Fibroblast of pulmonary artery (primary cell): ENCODE results near the gene GALNT9.

ENCODE experiments used
- DNase-seq: peaks from one replicate; pipeline ENCODE4 v3.0.0-alpha.2; 2010; ENCODE audit warnings: low read depth
- H3K4me3 ChIP-seq: replicated peaks from 2 replicates; pipeline ENCODE4 v1.5.1; 2011; ENCODE audit warnings: low read depth, mild to moderate bottlenecking, control low read depth, low read length, moderate library complexity
- TF ChIP-seq, protein P1 (sequence below): IDR thresholded peaks from 2 replicates; pipeline ENCODE4 v1.5.1; 2011; ENCODE audit warnings: mild to moderate bottlenecking, control low read depth, low read length, inconsistent platforms; ENCODE audit errors: missing control alignments

The GALNT9 gene

DNA sequence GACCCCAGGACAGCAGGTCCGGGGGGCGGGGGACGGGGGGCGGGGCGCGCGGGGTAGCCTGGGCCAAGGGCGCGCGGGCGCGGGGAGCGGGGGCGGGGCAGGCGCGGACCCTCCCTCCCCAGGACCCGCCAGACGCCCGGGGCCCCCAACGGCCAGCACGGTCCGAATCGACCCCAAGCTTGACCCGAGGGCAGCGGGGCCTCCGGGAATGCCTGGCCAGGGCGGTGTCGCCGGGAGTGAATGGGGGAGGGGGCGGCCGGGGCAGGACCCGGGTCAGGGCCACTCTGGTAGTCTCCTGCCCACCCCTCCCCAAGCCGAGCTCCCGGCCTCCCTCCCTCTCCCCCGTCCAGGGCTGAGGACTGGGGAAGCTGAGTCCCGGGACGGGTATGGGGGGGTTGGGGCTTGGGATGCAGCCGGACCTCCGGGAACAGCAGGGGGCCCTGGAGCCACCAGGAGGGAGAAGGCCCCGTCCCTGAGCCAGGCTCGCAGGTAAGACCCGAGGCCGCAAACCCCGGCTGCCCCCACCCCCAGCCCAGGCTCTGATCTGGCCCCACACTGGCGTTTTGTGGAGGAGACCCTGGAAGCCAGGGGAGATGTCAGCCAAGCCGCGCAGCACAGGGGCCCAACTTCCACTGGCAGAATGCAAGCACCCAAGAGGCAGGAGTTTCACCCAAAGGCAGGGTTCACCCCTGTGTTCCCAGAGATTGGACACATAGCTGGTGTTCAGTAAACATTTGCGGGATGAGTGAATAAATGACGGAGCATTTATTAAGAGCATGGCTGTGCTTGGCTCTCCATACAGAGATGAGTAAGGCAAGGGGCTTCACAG is 545 bp upstream of the GALNT9 start:
- TF ChIP-seq, protein P1, sequence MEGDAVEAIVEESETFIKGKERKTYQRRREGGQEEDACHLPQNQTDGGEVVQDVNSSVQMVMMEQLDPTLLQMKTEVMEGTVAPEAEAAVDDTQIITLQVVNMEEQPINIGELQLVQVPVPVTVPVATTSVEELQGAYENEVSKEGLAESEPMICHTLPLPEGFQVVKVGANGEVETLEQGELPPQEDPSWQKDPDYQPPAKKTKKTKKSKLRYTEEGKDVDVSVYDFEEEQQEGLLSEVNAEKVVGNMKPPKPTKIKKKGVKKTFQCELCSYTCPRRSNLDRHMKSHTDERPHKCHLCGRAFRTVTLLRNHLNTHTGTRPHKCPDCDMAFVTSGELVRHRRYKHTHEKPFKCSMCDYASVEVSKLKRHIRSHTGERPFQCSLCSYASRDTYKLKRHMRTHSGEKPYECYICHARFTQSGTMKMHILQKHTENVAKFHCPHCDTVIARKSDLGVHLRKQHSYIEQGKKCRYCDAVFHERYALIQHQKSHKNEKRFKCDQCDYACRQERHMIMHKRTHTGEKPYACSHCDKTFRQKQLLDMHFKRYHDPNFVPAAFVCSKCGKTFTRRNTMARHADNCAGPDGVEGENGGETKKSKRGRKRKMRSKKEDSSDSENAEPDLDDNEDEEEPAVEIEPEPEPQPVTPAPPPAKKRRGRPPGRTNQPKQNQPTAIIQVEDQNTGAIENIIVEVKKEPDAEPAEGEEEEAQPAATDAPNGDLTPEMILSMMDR, result no peak
- no peak for DNase-seq
- no peak overlapping the region for H3K4me3 ChIP-seq

DNA sequence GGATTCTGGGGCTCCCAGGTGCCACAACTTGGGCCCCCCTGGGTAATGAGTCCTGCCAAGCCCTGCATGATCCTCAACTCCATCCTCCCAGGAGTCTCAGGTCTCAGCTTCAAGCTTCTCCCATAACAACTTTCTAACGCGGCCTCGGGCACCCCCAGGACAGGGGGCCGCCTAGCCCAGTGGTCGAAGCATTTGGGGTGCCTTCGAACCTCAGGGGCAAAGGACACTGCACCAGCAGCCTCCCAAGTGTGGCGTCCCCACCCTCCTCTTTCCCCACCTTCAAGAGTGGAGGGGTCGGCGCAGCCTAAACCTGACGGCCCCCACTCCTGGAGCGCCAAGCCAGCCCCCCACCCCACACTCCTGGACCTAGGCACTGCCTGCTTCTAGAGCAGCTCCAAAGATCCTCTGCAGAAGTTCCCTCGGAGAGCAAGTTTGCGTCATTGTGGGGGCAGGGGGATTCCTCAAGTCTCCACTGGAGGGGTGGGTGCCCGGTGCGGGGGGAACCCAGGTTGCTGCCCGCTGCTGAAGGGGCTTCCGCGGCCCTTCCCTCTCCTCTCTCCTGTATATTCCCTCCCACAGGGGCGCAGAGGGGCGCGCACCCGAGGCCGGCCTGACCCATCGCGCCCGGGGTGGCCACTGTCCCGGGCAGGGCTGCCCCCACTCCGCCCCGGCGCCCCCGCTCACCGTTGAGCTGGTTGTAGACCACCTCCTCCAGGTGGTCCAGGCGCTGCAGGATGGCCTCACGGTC is 933 bp downstream of the GALNT9 start:
- H3K4me3 ChIP-seq, result peak overlapping the region; percentile 42
- no peak for DNase-seq
- TF ChIP-seq, protein P1, result no peak

GRCh38 chr12:132327336-132328171 is 1.8 kb downstream of the GALNT9 start:
- TF ChIP-seq, protein P1, result no peak
- peak overlapping the region; percentile 39 for H3K4me3 ChIP-seq
- DNase-seq, result peak; percentile 96

DNA sequence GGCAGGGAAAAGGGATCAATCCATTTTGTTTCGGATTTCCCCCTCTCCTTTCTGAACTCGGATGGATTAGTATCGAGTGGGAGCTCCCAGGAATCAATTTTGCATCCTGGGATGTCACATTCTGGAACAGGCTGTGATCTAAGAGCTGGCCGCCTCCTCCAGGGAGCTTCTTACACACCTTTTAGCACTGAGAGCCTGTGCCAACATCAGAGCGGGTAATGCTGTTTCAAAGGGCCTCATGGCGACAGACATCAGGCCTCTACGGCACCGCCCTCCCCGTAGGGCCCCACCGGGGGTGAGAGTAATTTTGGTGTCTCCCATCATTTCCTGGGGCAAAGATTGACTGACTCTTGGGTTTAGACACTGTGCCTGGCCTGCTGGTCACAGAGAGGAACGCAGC is 2.7 kb downstream of the GALNT9 start:
- TF ChIP-seq, protein P1, result no peak
- DNase-seq, result no peak
- no peak overlapping the region for H3K4me3 ChIP-seq

DNA sequence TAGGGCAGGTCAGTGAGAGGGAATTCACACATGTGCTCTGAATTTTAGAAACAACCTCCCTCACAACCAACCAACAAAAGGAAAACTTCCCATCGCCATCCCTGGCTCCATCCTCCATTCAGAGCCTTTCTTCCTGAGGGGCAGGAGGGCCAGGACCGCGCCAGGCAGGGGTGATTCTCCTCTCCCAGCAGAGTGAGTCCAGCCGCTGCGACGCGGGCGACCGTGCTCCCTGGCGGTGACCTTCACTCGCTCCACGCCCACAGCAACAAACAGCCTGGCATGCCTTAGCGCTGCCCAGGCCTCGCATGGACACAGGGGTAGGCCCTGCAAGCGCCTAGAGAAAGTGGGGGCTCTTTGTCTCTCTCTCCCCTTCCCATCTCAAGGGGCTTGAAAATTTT is 3.7 kb downstream of the GALNT9 start:
- TF ChIP-seq, protein P1, result no peak
- no peak for DNase-seq
- H3K4me3 ChIP-seq, result no peak overlapping the region

DNA sequence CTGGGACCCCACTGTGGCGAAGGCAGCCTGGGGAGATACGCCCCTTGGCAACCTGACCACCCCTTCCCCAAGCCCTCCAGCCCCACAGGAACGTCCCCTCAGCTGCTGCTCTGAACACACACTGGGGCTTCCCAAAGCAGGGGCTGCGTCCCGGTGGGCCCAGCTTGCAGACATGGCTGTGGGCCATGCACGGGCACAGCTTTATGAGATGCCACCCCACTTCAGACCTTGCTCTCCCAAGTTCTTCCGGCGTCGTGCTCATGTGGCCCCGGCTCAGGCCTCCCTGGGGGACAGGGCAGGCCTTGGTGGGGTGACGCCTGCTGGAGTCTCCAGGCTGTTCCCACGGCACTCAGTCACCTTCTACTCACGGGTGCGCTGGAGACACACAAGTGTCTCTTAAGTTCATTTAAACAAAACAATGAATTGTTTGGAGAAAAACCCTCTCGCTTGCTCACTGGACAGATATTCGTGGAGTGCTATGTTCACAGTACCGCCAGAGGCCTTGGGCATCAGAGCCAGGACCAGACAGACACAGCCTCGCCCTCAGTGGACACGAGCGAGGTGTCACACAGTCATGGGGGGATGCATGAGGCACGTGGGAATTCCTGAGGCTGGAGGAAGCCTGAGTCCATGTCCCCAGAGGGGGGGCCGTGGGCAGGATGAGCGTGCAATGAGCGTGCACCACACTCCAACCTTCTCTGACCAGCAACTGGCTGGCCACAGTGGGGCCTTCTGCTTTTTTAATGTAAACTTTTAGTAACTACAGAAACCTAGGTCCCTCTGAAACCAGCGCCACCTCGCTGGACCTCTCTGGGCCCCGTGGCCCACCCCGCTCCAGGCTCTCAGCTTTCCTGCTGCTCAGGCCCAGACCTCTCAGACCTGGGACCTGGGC is 4.3 kb downstream of the GALNT9 start:
- no peak for DNase-seq
- no peak overlapping the region for H3K4me3 ChIP-seq
- TF ChIP-seq, protein P1, result no peak
